DOHH2 (cell line): ENCODE results near the gene PPP6C.
A peak's percentile ranks its signal among the peaks of the same experiment; 100 is the strongest.
"Not testable (repeated sequence)": the region's sequence is repeated elsewhere in the genome, so short reads cannot be mapped to it uniquely, and the experiment has no call there.

Experiments used
- H3F3A ChIP-seq: fragments of 200-600 bp; sonication (generic), shearing (Covaris generic); 2 replicates; pipeline ENCODE4 v1.6.0; 2016; ENCODE audit warnings: antibody characterized with exemption, mild to moderate bottlenecking; ENCODE audit not compliant: control insufficient read depth, insufficient read depth
- H3K27ac ChIP-seq: fragments of 200-600 bp; sonication (generic); 2 replicates; pipeline ENCODE4 v1.5.1; 2014; ENCODE audit warnings: low read depth, mild to moderate bottlenecking, low read length, moderate library complexity
- H3K27me3 ChIP-seq: fragments of 200-600 bp; sonication (generic); 2 replicates; pipeline ENCODE4 v1.6.1; 2014; ENCODE audit warnings: mild to moderate bottlenecking, low read length, mixed read lengths; ENCODE audit not compliant: control insufficient read depth
- H3K36me3 ChIP-seq: fragments of 200-600 bp; sonication (generic); 2 replicates; pipeline ENCODE4 v1.6.1; 2014; ENCODE audit warnings: mild to moderate bottlenecking, low read length, moderate library complexity, mixed read lengths; ENCODE audit not compliant: control insufficient read depth
- H3K4me1 ChIP-seq: fragments of 200-600 bp; sonication (generic); 2 replicates; pipeline ENCODE4 v1.6.1; 2014; ENCODE audit warnings: mild to moderate bottlenecking, low read length, mixed read lengths; ENCODE audit not compliant: control insufficient read depth
- H3K4me2 ChIP-seq: fragments of 200-600 bp; sonication (generic); 2 replicates; pipeline ENCODE4 v1.6.0; 2014; ENCODE audit warnings: mild to moderate bottlenecking, low read length, moderate library complexity
- H3K4me3 ChIP-seq: fragments of 200-600 bp; sonication (generic); 2 replicates; pipeline ENCODE4 v1.5.1; 2014; ENCODE audit warnings: mild to moderate bottlenecking, low read length, mixed read lengths
- H3K79me2 ChIP-seq: fragments of 200-600 bp; sonication (generic); 2 replicates; pipeline ENCODE4 v1.6.1; 2014; ENCODE audit warnings: mild to moderate bottlenecking, low read length, mixed read lengths; ENCODE audit not compliant: control insufficient read depth
- H3K9me2 ChIP-seq: fragments of 200-600 bp; sonication (generic); replicated peaks from 2 replicates; pipeline ENCODE4 v1.6.1; 2014; ENCODE audit warnings: mild to moderate bottlenecking, low read length, mixed read lengths; ENCODE audit not compliant: control insufficient read depth
- H3K9me3 ChIP-seq: fragments of 200-600 bp; sonication (generic); 2 replicates; pipeline ENCODE4 v1.6.1; 2014; ENCODE audit warnings: antibody characterized with exemption, low read length, mixed read lengths; ENCODE audit not compliant: control insufficient read depth, insufficient read depth
- H4K20me1 ChIP-seq: fragments of 200-600 bp; sonication (generic); 2 replicates; pipeline ENCODE4 v1.6.0; 2014; ENCODE audit warnings: low read depth, mild to moderate bottlenecking, antibody characterized with exemption, low read length, moderate library complexity; ENCODE audit not compliant: control insufficient read depth, insufficient read depth
- EZH2phosphoT487 ChIP-seq: fragments of 200-600 bp; sonication (generic); IDR thresholded peaks from 2 replicates; pipeline ENCODE4 v1.6.1; 2017; ENCODE audit warnings: borderline replicate concordance, mild to moderate bottlenecking, antibody characterized with exemption, low read length, moderate library complexity, mixed read lengths
- TF ChIP-seq, protein P1 (sequence below): fragments of 200-600 bp; sonication (generic); IDR thresholded peaks from one replicate; pipeline ENCODE4 v1.5.1; 2014; ENCODE audit warnings: antibody characterized with exemption, mild to moderate bottlenecking, low read depth, low read length; ENCODE audit not compliant: poor library complexity, severe bottlenecking

PPP6C gene

DNA sequence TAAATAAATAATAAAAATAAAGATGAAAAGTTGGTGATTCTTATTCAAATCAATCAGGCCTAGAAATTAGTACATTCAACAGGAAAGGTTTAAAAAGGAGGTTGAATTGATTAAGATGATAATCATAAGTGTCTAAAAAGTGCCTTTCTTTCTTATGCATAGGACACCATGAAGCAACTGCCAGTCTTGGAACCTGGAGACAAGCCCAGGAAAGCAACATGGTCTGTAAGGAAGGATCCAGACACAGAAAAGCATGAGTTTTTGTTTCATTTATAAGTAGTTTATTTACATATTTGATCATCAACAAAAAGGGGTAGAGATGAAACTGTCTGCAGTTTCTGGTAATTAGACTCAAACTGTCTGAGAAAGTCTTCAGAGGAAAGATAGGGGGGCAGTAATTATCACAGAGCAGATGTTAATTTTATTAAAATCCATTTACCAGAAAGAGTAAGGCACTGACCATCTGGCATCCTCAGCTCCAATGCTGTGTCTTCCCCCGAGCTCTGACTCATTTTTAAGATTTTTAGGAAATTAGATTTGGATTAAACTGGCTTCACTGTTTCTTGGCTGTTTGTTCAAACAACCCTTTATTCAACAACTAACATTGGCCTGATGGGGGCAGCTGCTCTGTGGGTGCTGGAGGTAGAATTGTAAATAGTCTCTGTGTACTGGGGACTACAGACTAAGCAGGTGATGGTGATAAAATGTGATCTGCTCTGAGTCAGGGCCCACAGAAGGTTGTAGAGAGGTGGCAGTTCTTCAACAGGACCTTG is 13.4 kb upstream of the PPP6C start:
- TF ChIP-seq, protein P1, sequence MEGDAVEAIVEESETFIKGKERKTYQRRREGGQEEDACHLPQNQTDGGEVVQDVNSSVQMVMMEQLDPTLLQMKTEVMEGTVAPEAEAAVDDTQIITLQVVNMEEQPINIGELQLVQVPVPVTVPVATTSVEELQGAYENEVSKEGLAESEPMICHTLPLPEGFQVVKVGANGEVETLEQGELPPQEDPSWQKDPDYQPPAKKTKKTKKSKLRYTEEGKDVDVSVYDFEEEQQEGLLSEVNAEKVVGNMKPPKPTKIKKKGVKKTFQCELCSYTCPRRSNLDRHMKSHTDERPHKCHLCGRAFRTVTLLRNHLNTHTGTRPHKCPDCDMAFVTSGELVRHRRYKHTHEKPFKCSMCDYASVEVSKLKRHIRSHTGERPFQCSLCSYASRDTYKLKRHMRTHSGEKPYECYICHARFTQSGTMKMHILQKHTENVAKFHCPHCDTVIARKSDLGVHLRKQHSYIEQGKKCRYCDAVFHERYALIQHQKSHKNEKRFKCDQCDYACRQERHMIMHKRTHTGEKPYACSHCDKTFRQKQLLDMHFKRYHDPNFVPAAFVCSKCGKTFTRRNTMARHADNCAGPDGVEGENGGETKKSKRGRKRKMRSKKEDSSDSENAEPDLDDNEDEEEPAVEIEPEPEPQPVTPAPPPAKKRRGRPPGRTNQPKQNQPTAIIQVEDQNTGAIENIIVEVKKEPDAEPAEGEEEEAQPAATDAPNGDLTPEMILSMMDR, result peak; percentile 9
- no peak for TF ChIP-seq EZH2phosphoT487
- no peaks in the 10 kb centered on the region for H3K27me3 ChIP-seq
- peaks cover 27% of the 10 kb centered on the region for H3K36me3 ChIP-seq
- H3K79me2 ChIP-seq, result peaks cover 12% of the 10 kb centered on the region
- H3F3A ChIP-seq, result 0 out of 2 replicates have a peak, but pooled peaks cover 3% of the 10 kb centered on the region
- no peak overlapping the region for H3K4me2 ChIP-seq
- H4K20me1 ChIP-seq, result no peaks in the 10 kb centered on the region
- no peak overlapping the region for H3K4me3 ChIP-seq
- H3K9me2 ChIP-seq, result no peaks in the 10 kb centered on the region
- H3K4me1 ChIP-seq, result peaks cover 13% of the 10 kb centered on the region
- H3K9me3 ChIP-seq, result no peaks in the 10 kb centered on the region
- no peak overlapping the region for H3K27ac ChIP-seq

DNA sequence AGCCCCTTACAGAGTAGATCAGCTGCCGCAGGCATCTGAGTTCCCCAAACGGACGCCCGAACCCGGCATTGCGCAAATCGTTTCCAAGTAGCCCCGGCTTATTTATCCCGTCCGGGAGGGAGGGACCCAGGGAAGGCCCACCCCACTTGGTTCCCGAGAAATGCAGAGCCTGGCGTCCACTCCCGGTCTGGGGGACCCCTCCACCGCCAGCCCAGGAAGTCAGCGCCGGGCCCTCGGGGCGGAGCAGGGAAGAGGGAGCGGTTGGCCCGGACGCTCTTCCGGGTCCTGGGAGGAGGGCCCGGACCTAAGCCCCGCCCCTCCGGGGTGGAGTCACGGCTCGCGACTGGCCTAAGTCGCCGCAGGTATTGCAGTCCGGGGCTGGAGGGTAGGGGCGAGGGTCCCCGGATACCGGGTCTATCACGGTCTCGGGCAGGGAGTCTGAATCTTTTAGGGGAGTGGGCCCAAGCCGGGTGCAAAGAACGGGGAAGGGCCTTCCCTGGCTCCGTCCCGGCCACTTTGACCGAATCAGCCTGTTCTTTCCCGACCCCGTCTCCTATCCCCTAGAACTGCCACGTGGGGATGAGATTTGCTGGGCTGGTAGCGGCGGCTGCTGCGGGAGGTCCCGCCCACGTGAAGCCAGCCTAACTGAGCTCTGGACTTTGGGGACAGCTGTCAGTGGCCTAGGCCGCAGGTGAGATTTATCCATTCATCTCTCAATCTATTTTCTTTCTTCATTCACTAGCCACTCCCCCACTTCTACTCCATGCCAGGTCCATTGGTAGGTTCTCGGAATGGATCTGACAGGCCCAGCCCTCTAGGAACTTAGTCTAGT is 10.8 kb upstream of the PPP6C start, which contains the start of gene RABEPK:
Gene RABEPK (plus strand): TSS at position 327 of the 832 bp plus-strand sequence. CDS start 2,472 bp downstream, outside the sequence.
- Histone ChIP-seq H3K4me1 (peaks cover 17% of the 10 kb centered on the region), H3K4me2 (peak within 1 kb of the TSS; percentile 92), H3K27ac (peak within 1 kb of the TSS; percentile 65), H3K36me3 (peaks cover 15% of the 10 kb centered on the region), H3K79me2 (peaks cover 12% of the 10 kb centered on the region), H3F3A (peaks cover 8% of the 10 kb centered on the region; the same call in 1 of the 2 replicates), H4K20me1 (no peaks in the 10 kb centered on the region), H3K9me3 (no peaks in the 10 kb centered on the region), H3K9me2 (no peaks in the 10 kb centered on the region), H3K27me3 (0 out of 2 replicates have a peak, but pooled peaks cover 3% of the 10 kb centered on the region), H3K4me3 (peak within 1 kb of the TSS; percentile 76)
- no peak for TF ChIP-seq EZH2phosphoT487
- TF ChIP-seq, protein P1, result no peak

DNA sequence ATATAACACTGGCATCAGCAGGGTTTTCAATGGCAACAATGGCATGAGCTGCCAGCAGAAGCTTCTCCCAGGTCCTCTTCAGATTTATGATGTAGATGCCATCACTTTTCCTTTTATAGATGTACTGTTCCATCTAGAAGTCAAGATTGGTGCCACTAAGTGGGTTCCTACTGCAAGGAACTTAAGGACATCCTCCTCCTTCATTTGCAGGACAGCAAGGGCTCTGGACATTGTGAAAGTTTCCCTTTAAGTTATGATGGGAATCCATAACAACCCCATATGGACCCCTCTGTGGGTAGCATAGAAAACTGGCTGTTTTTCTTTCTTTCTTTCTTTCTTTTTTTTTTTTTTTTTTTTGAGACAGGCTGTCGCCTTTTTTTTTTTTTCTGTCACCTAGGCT is 6.0 kb upstream of the PPP6C start:
- not testable (repeated sequence) for H3F3A ChIP-seq, H3K36me3 ChIP-seq, H4K20me1 ChIP-seq, H3K27me3 ChIP-seq, H3K9me3 ChIP-seq, H3K4me3 ChIP-seq, H3K27ac ChIP-seq, H3K9me2 ChIP-seq, H3K79me2 ChIP-seq
- H3K4me2 ChIP-seq, result peak overlapping the region; percentile 39; the same call in 1 of the 2 replicates
- peaks cover 29% of the 10 kb centered on the region for H3K4me1 ChIP-seq

DNA sequence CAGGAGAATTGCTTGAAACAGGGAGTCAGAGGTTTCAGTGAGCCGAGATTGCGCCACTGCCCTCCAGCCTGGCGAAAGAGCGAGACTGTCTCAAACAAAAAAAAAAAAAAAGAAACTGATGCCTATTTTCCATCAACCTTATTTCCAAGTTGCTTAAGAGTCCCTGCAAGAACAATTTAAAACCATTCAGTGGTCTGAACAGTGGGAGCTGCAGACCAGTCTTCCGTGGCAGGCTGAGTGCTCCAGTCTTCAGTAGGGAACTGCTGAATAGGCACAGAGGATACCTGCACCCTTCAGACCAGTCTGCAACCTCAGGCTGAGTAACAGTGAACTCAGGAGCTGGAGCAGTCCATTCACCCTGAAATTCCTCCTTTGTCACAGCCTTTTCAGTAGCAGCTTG is 4.9 kb upstream of the PPP6C start:
- H3K36me3 ChIP-seq, H3K27me3 ChIP-seq, H3K27ac ChIP-seq, H3F3A ChIP-seq, H4K20me1 ChIP-seq, H3K9me2 ChIP-seq, H3K9me3 ChIP-seq: not testable (repeated sequence)
- Histone ChIP-seq H3K4me3 (peak overlapping the region; percentile 28; the same call in 1 of the 2 replicates), H3K4me2 (peak overlapping the region; percentile 39), H3K79me2 (peaks cover 14% of the 10 kb centered on the region), H3K4me1 (peaks cover 31% of the 10 kb centered on the region)
